Right lobe of liver (tissue), 4 donors: ENCODE measurements around the gene TCF15.

Experiments
- POLR2A ChIP-seq: fragments of 450-650 bp; IDR thresholded peaks from one replicate; pipeline ENCODE4 v1.6.1; 2017; ENCODE audit warnings: antibody characterized with exemption, mild to moderate bottlenecking
- TF ChIP-seq, protein P1 (sequence below), 4 donors: fragments of 200-600 bp in 3 of 4; fragments of 450-650 bp in 1 of 4; IDR thresholded peaks; one replicate each; pipeline versions ENCODE4 v1.5.1 to v1.8.0; 2016 to 2022; ENCODE audit warnings: antibody characterized with exemption in 4 of 4, mild to moderate bottlenecking in 2 of 4
- donor health status: DM: no; HTN: no; CAD: no.
- donor health status: DM: no; HTN: no; CAD: no.
- donor health status: DM: no; HTN: yes; CAD: no.

DNA sequence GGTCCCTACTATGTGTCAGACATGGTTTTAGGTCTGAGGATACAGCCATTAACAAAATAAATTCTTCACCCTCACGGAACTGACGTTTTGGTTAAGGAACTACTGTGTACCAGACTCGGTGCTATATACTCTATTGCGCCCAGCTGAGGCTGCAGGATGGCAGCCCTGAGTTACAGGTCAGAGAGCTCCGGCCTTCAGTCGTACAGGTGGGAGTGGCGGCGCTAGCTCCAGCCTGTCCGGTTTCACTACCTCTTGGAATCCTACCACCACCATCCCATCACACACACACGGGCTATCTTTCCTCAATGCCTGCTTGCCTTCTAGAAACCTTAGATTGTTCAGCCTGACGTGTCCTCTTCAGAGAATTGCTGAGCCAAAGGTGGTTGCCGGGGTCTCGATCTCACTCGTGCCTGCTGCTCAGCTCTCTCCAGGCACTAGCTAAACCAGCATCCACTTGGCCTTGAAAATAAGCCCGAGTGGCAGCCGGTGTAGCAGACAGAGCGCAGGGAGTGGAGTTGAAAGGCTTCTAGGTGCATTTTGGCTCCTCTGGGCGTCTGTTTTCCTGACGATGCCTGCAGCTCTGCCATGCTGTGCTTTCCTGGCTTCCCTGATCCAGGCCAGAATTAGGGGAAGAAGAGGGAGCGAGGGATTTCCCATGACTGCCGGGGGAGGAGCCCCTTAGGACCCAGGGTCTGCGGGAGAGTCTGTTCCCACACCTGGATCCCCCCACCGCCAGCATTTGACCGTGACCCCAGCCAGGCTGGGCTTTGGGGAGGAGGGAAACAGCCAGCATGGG lies 1.1 kb upstream of the TCF15 start:
- TF ChIP-seq, protein P1, sequence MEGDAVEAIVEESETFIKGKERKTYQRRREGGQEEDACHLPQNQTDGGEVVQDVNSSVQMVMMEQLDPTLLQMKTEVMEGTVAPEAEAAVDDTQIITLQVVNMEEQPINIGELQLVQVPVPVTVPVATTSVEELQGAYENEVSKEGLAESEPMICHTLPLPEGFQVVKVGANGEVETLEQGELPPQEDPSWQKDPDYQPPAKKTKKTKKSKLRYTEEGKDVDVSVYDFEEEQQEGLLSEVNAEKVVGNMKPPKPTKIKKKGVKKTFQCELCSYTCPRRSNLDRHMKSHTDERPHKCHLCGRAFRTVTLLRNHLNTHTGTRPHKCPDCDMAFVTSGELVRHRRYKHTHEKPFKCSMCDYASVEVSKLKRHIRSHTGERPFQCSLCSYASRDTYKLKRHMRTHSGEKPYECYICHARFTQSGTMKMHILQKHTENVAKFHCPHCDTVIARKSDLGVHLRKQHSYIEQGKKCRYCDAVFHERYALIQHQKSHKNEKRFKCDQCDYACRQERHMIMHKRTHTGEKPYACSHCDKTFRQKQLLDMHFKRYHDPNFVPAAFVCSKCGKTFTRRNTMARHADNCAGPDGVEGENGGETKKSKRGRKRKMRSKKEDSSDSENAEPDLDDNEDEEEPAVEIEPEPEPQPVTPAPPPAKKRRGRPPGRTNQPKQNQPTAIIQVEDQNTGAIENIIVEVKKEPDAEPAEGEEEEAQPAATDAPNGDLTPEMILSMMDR (IDR thresholded peaks at IDR 0.05), result no peak
- no peak for TF ChIP-seq POLR2A
